GM19351 (cell line): ENCODE data around the gene TRDMT1.

ENCODE experiments used
- ATAC-seq: cut with Tn5 transposase; IDR thresholded peaks from one replicate; pipeline ENCODE4 v1.9.1; 2021; ENCODE audit warnings: mild to moderate bottlenecking, moderate library complexity; ENCODE audit not compliant: unreplicated experiment

The TRDMT1 gene

GRCh38 chr10:17212802-17213221, 11.3 kb upstream of the TRDMT1 start:
- ATAC-seq: no peak

- no peak for ATAC-seq
Measured at GRCh38 chr10:17210361-17210760, 8.9 kb upstream of the TRDMT1 start.

- no peak for ATAC-seq
Measured at GRCh38 chr10:17209881-17210280, 8.4 kb upstream of the TRDMT1 start.

GRCh38 chr10:17209302-17209701, 7.8 kb upstream of the TRDMT1 start:
- no peak for ATAC-seq

GRCh38 chr10:17208476-17208875, 7.0 kb upstream of the TRDMT1 start:
- no peak for ATAC-seq

GRCh38 chr10:17206210-17206709, 4.8 kb upstream of the TRDMT1 start:
- peak; percentile 39 for ATAC-seq

- no peak for ATAC-seq
Measured at GRCh38 chr10:17203416-17203815, 1.9 kb upstream of the TRDMT1 start.

- ATAC-seq: no peak
Measured at GRCh38 chr10:17202999-17203398, 1.5 kb upstream of the TRDMT1 start.

- ATAC-seq: no peak
Measured at GRCh38 chr10:17202506-17202905, 1.0 kb upstream of the TRDMT1 start.

GRCh38 chr10:17201794-17202116, 283 bp upstream of the TRDMT1 start:
- no peak for ATAC-seq

- ATAC-seq: no peak
Measured at GRCh38 chr10:17200001-17200911, 1.2 kb downstream of the TRDMT1 start.

GRCh38 chr10:17199351-17199804, 2.1 kb downstream of the TRDMT1 start:
- no peak for ATAC-seq

GRCh38 chr10:17196573-17196972, 4.9 kb downstream of the TRDMT1 start:
- ATAC-seq: no peak

- ATAC-seq: no peak
Measured at GRCh38 chr10:17196045-17196444, 5.4 kb downstream of the TRDMT1 start.

- ATAC-seq: no peak
Measured at GRCh38 chr10:17195083-17195482, 6.4 kb downstream of the TRDMT1 start.

- ATAC-seq: no peak
Measured at GRCh38 chr10:17190602-17191001, 10.9 kb downstream of the TRDMT1 start.

- no peak for ATAC-seq
Measured at GRCh38 chr10:17188644-17189172, 12.8 kb downstream of the TRDMT1 start.

- no peak for ATAC-seq
Measured at GRCh38 chr10:17185873-17186272, 15.6 kb downstream of the TRDMT1 start.

- no peak for ATAC-seq
Measured at GRCh38 chr10:17183110-17183509, 18.4 kb downstream of the TRDMT1 start.

GRCh38 chr10:17181751-17182150, 19.7 kb downstream of the TRDMT1 start:
- no peak for ATAC-seq

GRCh38 chr10:17181110-17181509, 20.4 kb downstream of the TRDMT1 start:
- ATAC-seq: no peak

- ATAC-seq: no peak
Measured at GRCh38 chr10:17179002-17179401, 22.5 kb downstream of the TRDMT1 start.
